Measurements from ENCODE around the gene ADGRD1.

ADGRD1 gene

GRCh38 chr12:131188131-131189050 lies 234.7 kb downstream of the ADGRD1 start:
- DNase-seq: no peak

- DNase-seq: no peak
Measured at GRCh38 chr12:131189781-131190180, 236.1 kb downstream of the ADGRD1 start.

- DNase-seq: no peak
Measured at GRCh38 chr12:131190965-131191364, 237.3 kb downstream of the ADGRD1 start.
